RKO (cell line): Measurements from ENCODE around the gene IFNLR1.

ENCODE experiments used
- DNase-seq: peaks from one replicate; pipeline ENCODE4 v3.0.0-alpha.2; 2016; ENCODE audit warnings: low spot score

Gene IFNLR1

DNA sequence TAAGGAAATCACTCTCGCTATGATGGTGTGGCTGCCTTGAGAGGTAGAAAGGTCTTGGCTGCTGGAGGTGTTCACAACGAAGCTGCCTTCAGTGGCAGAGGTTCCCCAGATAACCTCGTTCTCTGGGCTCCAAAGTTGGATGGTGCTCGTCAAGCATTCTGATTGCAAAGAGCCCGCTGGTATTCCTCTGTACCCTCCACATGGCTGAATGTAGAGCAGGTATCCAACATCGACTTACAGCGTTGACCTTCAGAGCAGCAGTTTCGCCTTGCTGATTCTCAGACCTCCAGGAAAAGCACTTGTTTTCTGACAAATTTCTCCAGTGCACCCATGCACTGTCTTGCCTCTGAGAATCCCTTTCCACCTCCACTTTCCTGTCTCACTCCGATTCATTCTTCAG is 39.9 kb downstream of the IFNLR1 start:
- no peak for DNase-seq

DNA sequence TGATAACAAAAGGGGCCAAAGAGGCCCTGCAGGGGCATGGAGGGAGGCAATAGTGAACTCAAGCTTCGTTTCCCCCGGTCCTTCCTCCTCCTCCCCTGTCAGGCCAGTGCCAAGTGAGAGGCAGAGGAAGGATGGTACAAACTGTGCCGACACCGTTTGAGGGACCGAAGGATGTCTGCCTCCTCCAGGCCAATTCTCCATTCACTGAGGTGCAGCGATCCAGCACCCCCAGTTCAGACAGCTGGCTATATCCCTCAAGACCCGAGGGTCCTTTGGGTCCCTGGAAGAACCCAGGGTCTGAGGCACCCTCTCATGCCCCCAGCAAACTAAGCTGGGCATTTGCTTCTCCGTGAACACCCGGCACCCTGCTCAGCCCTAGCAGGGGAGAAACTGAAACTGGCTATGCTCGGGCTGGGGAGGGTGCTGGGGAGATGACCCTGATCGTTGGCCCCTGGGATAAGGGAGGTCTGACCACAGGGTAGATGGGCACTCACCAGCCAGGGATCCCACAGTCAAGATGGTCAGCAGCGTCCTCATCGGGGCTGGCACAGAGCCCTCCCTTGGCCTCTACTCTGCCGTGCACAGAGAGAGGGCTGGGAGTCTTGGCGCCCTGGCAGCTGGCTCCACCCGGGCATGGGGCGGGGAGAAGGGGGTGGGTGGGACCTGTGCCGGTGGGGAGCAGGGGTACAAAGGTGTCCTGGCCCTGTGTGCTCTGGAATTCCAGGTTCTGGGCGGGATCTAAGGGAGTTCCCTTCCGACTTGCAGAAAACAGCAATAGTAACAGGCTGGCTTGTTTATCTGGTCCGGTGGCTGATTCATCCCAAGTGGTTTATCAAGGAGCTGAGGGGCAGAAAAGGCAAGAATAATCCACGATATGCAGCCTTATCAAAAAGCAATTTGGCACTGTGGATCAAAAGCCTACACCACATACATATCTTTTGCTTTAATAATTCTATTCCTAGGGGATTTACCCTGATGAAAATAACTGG is 44.2 kb downstream of the IFNLR1 start, which contains the start of gene IL22RA1:
Gene IL22RA1 (minus strand): TSS at position 595 of the 989 bp plus-strand sequence. CDS start 58 bp downstream, at position 537.
- peak; percentile 26 for DNase-seq

DNA sequence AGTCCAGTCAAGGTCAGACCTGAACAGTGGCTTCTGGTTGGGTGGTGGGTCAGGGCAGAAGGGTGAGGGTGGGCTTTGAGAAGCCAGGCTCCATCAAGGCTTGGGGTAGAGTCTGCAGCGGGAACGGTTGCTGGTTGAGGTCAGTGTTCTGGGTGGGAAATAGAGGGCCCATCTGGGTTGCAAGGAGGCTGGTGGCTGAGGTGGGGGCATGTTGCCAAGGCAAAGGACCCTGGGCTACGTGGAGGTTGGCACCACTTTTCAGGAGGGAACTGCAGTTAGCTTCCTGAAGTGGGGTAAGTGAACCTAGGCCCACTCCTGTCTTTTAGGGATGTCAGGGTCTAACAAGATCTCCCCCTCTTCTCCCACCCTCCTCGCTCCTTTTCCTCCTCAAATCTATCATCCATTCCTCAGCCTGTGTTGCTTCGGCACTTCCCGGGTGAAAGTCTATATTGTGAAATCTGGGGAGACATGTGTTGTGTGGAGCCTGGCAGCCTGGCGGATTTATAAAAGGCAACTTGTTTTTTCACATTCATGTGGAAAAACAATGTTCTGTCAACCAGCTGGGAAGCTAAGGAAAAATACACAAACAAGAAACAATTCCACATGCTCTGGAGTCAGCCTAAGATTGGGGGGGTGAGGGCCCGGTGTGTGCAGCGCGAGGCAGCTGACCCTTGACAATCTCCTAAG is 45.6 kb downstream of the IFNLR1 start:
- no peak for DNase-seq

DNA sequence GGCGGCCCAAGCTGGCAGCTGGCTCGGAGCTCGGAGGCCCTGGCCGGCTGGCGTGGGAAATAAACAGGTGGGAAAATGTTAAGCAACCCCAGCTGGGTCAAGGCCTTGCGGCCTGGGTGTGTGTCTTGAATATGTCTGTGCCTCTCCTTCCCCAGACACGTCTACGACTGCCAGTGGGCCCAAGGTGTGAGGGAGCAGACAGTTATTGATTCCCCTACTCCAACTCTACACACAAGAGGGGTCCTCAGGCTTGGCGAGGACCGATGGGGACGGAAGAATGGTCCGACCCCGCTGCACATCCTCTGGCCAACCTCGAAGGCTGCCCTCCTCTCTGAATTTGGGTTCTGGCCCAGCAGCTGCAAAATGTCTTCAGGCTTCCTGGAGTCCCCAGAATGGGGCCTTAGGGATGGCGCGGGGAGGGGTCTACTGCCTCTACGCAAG is 46.3 kb downstream of the IFNLR1 start:
- DNase-seq = no peak

DNA sequence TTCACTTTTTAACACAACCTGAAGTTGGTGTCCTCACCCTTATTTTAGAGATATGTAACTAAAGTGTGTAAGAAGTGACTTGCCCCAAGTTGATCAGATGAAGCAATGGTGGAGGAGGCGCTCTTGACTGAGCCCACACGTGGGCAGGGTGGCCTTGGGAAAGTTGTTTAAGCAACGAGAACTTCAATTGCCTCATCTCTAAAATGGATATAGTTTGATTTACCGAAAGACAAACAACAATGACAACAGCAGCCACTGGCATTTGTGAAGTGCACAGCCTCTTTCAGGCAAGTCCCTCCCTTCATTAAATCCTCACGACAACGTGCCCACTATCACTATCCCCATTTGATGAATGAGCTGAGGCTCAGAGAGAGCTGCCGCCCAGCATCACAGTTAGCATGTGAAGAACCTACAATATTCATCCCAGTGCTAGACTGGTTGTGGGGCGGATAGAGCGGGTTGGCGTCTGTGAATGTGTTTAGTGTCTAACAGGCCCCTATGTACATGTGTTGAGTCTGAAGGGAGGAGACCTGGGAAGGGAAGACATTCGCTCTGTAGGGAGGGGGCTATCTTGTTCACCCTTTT is 47.2 kb downstream of the IFNLR1 start:
- DNase-seq = no peak

DNA sequence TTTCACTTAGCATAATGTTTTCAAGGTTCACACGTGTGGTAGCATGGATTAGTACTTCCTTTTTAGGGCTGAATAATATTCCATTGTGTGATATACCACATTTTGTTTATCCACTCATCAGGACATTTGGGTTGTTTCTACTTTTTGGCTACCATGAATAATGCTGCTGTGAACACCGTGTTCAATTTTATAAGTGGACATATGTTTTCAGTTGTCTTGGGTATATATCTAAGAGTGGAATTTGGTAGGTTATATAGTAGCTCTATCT is 47.9 kb downstream of the IFNLR1 start:
- DNase-seq = no peak

DNA sequence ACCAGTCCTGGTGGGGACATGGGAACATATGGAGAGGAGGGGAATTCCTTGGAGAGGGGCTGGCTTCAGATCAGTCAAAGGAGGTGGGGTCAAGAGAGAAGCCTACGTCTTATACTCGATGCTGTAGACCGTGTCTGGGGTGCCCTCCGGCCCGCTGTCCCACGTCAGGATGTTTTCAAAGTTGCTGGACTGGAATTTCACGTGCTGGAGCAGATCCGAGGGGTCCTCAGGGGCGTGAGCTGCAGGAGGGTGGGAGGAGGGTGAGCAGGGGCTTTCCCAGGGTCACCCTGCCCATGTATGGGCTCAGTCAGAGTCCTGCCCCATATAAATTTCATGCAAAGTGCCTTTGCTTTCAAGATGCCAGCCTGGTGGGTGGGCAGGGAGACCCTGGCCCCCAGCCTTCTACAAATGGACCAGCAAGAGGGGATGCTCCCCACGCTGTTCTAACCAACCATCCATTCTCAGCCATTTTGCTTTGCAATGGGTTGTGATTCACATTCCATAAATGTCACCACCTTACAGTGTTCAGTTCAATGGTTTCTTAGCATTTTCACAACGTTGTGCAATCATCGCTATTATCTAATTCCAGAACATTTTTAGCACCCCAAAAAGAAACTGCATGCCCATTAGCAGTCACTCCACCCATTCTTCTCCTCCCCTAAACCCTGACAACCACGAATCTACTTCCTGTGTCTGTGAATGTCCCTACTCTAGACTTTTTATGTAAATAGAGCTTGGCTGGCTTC is 48.4 kb downstream of the IFNLR1 start:
- no peak for DNase-seq

DNA sequence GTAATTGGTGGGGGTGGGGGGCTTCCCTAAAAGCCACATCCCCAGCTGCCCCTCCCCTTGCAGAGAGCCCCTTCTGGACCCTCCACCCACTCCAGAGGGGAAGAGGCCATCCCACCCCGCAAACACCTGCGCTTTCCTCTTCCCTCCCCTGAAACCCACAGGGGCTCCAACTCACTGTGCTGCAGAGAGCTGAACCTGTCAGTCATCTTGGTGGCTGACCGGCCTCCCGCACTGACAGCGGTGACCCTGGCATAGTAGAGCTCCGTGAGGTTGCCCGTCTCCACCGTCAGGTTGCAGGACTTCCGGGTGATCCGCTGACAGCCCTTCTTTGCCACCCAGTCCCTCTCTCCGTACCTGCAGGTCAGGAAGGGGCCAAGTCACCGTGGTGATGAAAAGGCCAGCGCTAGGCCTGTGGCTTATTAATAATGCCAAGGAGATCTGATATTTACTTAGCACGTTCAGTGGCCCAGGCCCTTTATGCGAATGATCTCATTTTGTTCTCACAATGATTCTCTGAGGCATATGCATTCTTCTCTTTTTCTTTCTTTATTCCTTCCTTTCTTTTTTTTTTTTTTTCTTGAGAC is 50.0 kb downstream of the IFNLR1 start:
- DNase-seq = no peak

DNA sequence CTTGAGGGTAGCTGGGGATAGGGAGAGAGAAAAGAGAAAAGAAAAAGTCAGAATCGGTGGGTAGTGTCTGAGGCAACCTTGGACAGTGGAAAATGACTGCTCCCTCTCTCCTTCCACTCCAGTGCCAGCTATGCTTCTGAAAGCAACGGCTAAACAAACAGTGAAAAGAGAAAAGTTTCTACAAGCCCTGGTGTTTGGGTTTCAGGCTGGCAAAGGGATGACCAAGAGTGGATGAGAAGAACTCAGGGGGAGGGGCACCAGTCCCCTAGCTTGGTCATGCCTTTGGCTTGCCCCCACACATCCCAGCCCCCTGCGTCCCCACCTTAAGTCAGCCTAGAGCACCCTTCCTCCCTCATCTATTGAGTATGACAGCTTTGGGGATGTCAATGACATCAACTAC is 52.7 kb downstream of the IFNLR1 start:
- DNase-seq = no peak

DNA sequence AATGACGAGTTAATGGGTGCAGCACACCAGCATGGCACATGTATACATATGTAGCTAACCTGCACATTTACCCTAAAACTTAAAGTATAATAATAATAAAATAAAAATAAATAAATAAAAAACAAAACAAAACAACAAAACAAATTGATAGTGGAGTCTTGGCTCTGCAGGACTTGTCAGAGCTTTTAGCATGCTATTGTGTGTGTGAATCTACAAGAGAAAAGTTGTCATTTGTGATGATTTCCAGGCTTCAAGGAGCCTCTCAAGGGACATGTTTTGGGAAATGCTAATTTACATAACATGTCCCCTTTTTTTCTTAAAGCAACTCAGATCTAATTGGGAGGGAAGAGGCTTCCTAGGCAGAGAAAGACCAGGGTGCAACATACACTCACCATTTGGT is 53.3 kb downstream of the IFNLR1 start:
- no peak for DNase-seq

DNA sequence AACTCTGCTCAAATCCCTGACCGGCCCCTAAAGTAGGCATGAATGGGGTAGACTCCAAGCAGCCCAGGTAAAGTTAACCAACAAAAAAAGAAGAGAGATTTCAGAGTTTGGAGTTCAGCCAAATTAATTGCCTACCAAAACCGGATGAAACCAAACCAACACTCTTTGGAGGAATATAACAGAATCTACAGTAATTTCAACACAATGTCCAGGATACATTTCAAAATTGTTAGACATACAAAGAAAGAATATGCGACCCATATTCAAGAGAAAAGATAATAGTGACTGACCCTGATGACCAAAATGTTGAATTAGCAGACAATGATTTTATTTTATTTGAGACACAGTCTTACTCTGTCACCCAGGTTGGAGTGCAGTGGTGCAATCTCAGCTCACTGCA is 56.7 kb downstream of the IFNLR1 start:
- DNase-seq = no peak

DNA sequence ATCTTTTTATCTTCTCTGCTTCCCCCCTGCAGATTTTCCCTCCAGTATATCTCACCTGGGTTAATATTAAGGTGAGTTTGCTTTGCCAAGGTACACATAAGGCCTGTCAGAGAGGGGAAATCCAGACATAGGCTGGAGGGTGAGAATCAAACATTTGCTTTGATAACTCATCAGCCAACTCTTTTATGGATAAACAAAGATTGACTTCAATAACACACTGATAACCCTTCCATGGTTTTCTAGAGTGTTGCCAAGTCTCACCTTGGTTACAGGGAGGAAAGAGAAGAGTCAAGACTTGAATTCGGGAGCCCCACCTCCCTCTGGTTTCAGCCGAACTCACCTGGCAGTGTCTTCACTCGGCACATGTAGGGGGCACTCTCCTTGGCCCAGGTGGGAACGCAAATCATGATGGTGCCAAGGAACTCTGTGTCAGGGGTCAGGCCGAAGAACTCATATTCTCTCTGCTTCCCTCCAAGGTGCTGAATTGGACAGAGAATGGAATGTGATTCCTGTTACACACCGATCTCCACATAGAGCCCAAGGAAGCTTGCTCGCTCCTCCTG is 59.2 kb downstream of the IFNLR1 start:
- no peak for DNase-seq

DNA sequence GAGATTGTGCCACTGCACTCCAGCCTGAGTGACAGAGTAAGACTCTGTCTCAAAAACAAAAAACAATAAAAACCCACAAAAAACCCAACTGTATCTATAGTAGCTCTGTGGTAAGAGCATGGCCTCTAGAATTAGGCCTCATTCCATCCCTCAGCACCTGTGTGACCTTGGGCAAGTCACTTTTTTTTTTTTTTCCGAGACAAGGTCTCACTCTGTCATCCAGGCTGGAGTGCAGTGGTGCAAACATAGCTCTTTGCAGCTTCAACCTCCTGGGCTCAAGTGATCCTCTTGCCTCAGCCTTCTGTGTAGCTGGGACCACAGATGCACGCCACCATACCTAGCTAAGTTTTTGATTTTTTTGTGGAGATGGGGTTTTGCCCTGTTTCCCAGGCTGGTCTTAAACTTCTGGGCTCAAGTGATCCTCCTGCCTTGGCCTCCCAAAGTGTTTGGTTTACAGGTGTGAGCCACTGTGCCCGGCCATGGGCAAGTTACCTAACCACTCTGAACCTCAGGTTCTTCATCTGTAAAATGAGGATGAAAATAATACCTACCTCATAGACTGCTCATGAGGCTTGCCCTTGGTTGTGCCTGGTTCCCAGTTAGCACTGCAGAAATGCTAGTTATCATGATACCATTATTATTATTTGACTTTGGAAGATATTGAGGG is 59.8 kb downstream of the IFNLR1 start:
- DNase-seq = no peak

DNA sequence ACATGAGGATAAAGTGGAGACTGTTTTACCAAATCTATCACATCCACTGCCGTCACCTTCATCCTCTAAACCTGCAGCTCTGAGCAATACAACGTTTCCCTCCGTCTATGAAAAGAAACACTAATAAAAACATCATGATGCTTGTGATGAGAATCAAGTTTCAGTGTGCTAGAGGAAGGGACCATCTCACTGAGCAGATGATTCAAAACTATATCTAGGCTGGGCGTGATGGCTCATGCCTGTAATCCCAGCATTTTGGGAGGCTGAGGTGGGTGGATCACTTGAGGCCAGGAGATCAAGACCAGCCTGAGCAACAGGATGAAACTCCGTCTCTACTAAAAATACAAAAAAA is 60.4 kb downstream of the IFNLR1 start:
- no peak for DNase-seq

DNA sequence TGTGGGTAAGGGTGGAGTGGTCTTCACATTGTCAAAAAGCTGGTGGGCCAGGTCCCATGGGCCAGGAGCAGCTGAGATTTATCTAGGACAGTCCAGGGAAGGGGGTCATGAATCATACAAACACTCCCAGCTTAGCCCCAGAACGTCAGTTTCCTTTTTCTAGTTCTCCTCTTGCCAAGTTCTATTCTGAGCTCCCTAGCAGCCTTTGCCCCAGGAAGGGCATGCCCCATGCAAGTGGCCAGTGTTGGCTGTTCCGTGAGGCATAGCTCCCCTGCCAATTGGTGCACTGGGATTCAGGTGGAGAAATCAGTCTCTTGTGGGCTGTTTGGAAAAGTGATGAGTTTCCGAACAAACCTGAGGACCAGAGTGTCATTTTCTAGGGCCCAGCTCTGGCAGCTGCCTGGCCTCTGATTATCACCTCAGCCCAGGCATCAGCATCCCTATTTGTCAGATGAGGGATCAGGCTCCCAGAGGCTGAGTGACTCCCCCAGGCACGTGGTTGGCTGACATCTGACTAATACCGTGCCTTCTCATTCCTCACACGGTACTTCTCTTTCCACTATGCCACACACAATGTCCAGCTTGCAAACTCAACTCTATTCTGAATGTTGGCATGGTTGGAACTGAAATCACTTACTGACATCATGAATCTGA is 60.9 kb downstream of the IFNLR1 start:
- peak; percentile 64 for DNase-seq

DNA sequence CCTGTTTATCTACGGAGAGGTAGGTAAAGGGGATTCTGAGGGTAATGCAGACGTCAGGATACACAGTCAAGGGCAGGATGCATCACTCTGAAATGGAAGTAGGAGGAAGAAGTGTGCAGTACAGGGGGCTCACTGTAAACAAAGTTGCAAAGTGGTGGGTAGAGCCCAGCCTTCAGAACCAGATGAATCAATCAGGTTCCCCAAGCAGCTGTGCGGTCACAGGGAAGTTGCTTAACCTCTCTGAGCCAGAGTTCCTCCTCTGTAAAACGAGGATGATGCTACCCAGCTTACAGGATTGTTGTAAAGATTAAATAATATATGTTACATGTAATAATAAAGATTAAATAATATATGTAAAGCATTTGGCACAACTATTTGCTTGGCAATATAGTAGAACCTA is 61.6 kb downstream of the IFNLR1 start:
- no peak for DNase-seq

DNA sequence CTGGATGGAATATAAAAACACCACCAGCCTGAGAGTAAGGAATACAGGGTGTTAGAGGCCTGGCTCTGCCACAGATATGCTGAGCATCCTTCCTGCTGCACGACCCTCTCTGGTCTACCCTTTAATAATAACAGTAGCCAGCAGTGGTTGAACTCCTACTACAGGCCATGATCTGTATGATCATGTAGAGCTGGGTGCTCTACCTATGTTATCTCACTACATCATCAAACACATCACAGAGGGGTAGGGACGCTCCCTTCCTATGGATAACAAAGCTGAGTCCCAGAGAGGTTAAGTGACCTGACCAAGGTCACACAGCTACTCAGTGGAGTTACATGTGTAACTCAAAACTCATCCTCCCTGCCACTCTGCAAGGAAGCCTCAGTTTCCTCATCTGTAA is 62.1 kb downstream of the IFNLR1 start:
- no peak for DNase-seq

DNA sequence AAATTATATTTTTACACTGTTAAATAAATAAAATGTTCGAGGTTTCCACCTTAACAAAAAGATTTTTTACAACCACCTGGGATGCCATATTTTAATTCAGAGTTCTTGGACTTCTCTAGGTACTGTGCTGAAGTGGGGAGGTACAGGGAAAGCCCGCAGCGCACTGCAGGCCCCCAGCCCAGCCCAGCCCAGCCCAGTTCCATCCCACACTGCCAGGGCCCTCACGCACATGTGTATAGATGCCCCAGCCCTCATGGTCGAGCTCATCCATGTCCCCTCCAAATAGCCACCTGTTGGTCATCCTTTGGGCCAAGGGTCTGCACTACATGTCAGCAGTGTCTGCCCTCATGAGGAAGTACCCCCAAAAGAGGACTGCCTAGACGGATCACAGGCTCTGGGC is 63.5 kb downstream of the IFNLR1 start:
- DNase-seq = no peak

DNA sequence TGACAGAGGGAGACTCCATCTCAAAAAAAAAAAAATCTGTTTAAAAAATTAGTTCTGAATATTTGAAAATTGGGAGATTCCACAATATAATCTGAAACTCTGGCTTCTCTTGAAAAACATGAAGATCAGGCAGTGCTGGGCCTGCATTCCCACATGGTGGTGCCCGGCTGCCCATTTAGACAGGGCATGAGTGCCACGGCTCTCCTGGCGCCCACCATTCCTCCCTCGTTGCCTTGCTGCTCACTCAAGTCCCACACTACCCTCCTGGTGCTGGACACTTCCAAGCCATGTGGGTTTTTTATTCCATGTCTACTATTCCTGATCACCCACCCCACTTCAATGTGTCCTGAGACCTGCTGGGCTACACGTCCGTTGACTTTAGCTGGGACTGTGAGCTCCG is 64.3 kb downstream of the IFNLR1 start:
- no peak for DNase-seq

DNA sequence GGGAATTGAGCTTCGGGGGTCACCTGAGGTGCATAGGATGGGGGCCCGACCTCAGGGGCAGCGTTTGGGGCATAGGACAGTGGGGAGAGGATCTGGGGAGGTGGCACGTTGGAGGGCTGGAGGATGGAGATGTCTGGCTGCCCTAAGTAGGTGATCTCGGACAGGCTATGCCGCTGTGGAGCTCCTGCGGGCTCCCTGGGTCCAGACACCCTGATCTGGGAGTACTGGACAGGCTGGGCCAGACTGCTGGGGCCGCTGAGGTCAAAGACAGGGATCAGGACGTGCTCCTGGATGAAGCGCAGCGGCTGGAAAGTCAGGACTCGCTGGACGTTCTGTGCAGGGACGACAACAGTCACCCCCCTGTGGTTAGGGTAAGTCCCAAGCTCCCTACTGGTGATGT is 65.7 kb downstream of the IFNLR1 start:
- no peak for DNase-seq

DNA sequence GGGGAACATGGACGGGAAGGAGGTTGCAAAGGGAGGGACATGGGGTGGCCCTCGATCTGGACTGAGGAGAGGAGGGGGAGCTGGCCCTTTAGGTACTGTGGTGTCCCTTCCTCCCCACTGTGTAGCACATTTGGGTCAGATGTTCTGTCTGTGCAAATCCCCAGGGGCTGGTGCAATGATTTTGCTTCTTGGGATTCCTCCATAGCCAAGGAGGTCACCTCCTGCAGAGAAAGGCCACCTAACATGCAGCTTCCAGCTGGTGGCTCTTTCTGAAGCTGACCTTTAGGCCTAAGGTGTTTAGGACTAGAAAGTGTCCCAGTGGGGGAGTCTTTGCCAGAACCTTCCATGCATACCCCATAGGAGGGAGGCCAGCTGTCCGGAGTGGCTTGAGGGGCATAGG is 66.1 kb downstream of the IFNLR1 start:
- no peak for DNase-seq
